A673 (cell line): ENCODE measurements around the gene GNA14. TPM values are rescaled to one million over a fixed set of nuclear protein-coding genes. Genes with fewer than 3 reads are reported as not detected.

Experiments used
- BruUV-seq: library from RNA; stranded (reverse); fragments of 400-500 nt; replicated peaks from 2 replicates; lab custom pipeline; 2021; lab: Mats Ljungman, UMichigan
- CTCF ChIA-PET: fragments of 300-600 bp; sonication (Branson Sonifier 250); formaldehyde crosslinking; loops from one replicate; lab custom pipeline; 2022; ENCODE audit warnings: antibody characterized with exemption; lab: Charles Lee
- POLR2A ChIA-PET: fragments of 300-600 bp; sonication (Branson Sonifier 250); formaldehyde crosslinking; loops from one replicate; lab custom pipeline; 2022; ENCODE audit warnings: antibody characterized with exemption; ENCODE audit not compliant: low non-redundant PET; lab: Charles Lee
- DNase-seq: peaks from one replicate; pipeline ENCODE4 v3.0.0-alpha.2; 2015; ENCODE audit warnings: low spot score
- H3K27ac ChIP-seq: fragments of 200-600 bp; sonication (generic); 2 replicates; pipeline ENCODE4 v1.5.1; 2016; ENCODE audit warnings: mixed run types, low read depth, mild to moderate bottlenecking, mixed read lengths, antibody characterized with exemption, low read length; ENCODE audit not compliant: poor library complexity, severe bottlenecking
- H3K27me3 ChIP-seq: fragments of 200-600 bp; sonication (generic); replicated peaks from 2 replicates; pipeline ENCODE4 v1.6.1; 2017; ENCODE audit warnings: mixed run types, low read depth, mild to moderate bottlenecking, mixed read lengths, antibody characterized with exemption, low read length; ENCODE audit not compliant: insufficient read depth, poor library complexity
- H3K36me3 ChIP-seq: fragments of 200-600 bp; sonication (generic); 2 replicates; pipeline ENCODE4 v1.6.1; 2016; ENCODE audit warnings: mixed run types, mild to moderate bottlenecking, mixed read lengths, antibody characterized with exemption, low read length; ENCODE audit not compliant: insufficient read depth, poor library complexity, severe bottlenecking
- H3K4me1 ChIP-seq: fragments of 200-600 bp; sonication (generic); 2 replicates; pipeline ENCODE4 v1.6.1; 2017; ENCODE audit warnings: mixed run types, mild to moderate bottlenecking, mixed read lengths, antibody characterized with exemption, low read length; ENCODE audit not compliant: insufficient read depth, poor library complexity, severe bottlenecking
- H3K4me3 ChIP-seq: fragments of 200-600 bp; sonication (generic); 2 replicates; pipeline ENCODE4 v1.5.1; 2016; ENCODE audit warnings: low read depth, mixed run types, mild to moderate bottlenecking, mixed read lengths, low read length; ENCODE audit not compliant: poor library complexity, severe bottlenecking
- H3K9me3 ChIP-seq: fragments of 200-600 bp; sonication (generic); 2 replicates; pipeline ENCODE4 v1.6.1; 2016; ENCODE audit warnings: mixed run types, low read depth, mild to moderate bottlenecking, mixed read lengths, antibody characterized with exemption, low read length; ENCODE audit not compliant: poor library complexity, severe bottlenecking
- EZH2 ChIP-seq: fragments of 200-600 bp; sonication (generic); IDR thresholded peaks from 2 replicates; pipeline ENCODE4 v1.6.1; 2017; ENCODE audit warnings: borderline replicate concordance, low read depth, mild to moderate bottlenecking, mixed read lengths, antibody characterized with exemption, low read length; ENCODE audit not compliant: poor library complexity, severe bottlenecking
- intact Hi-C: fragments of 100-400 bp; cut with micrococcal nuclease; formaldehyde crosslinking; loops from one replicate; pipeline ENCODE4 v1.10.0; 2022; ENCODE audit not compliant: unreplicated experiment
- total RNA-seq: library from RNA; stranded (reverse); gene quantifications from 2 replicates; pipeline ENCODE4 v1.2.3, GENCODE V29; 2021
- TF ChIP-seq, protein P1 (sequence below): fragments of 300-800, 200-600 bp; sonication (generic); conservative IDR thresholded peaks from 2 replicates; pipeline ENCODE4 v1.5.1; 2017; ENCODE audit warnings: low read depth, mild to moderate bottlenecking, antibody characterized with exemption, low read length, moderate library complexity, mixed read lengths

GNA14 gene
- total RNA-seq, 1 experiment from 2014 or later: 2.7 TPM

DNA sequence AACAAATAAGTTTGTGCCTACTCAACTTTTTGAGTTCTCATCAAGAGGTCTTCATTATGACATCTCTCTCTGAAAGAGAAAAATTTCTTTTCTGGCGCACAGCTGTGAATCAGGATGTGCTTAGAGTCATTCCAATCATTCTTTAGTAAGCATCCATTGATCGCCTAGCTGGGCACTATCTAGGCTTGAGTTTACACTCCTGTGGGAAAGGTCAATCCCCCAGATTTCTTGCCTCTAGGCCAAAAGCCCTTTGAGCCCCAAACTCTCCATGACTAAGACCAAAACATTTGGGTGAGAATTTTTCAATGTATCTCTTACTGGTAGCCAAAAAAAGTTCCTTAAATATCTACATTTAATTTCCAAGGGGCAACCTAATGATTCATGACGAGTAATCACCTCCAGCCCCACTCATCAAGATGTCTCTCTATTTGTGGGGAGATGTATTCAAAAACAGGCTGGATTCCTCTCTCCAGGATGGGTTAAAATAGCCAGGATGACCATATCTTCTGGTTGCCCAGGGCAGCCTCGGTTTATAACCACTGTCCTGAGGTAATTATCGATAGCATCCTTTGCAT, 101.7 kb downstream of the GNA14 start:
- CTCF ChIA-PET: no interaction called here
- Histone ChIP-seq H3K27ac (no peak overlapping the region), H3K4me1 (no peaks in the 10 kb centered on the region), H3K9me3 (peaks cover 11% of the 10 kb centered on the region), H3K4me3 (no peak overlapping the region), H3K27me3 (no peaks in the 10 kb centered on the region), H3K36me3 (no peaks in the 10 kb centered on the region)
- intact Hi-C loops: no loop called here
- no TSS peak for BruUV-seq
- POLR2A ChIA-PET: no interaction called here
- DNase-seq: no peak
- no peak for TF ChIP-seq EZH2

DNA sequence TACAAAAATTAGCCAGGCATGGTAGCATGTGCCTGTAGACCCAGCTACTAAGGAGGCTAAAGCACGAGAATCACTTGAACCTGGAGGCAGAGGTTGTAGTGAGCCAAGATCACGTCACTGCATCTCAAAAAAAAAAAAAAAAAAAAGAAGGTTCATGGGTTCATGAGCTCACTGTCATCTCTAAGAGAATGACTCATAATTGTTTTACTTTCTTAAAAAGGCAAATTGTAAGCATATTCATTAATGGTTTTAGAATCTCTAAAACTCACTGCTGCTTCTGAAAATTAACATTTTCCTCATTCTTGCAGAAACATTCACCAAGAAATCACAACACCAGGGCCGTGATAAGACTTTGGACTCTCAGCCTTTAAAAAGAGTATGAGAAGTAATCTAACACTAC, 103.6 kb downstream of the GNA14 start:
- H3K9me3 ChIP-seq: peaks cover 22% of the 10 kb centered on the region
- H3K36me3 ChIP-seq: no peaks in the 10 kb centered on the region
- POLR2A ChIA-PET: no interaction called here
- no peaks in the 10 kb centered on the region for H3K4me1 ChIP-seq
- intact Hi-C loops: no loop called here
- no peak overlapping the region for H3K27ac ChIP-seq
- DNase-seq: no peak
- H3K4me3 ChIP-seq: no peak overlapping the region
- BruUV-seq: no TSS peak
- CTCF ChIA-PET: no interaction called here
- TF ChIP-seq, protein P1, sequence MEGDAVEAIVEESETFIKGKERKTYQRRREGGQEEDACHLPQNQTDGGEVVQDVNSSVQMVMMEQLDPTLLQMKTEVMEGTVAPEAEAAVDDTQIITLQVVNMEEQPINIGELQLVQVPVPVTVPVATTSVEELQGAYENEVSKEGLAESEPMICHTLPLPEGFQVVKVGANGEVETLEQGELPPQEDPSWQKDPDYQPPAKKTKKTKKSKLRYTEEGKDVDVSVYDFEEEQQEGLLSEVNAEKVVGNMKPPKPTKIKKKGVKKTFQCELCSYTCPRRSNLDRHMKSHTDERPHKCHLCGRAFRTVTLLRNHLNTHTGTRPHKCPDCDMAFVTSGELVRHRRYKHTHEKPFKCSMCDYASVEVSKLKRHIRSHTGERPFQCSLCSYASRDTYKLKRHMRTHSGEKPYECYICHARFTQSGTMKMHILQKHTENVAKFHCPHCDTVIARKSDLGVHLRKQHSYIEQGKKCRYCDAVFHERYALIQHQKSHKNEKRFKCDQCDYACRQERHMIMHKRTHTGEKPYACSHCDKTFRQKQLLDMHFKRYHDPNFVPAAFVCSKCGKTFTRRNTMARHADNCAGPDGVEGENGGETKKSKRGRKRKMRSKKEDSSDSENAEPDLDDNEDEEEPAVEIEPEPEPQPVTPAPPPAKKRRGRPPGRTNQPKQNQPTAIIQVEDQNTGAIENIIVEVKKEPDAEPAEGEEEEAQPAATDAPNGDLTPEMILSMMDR: no peak
- TF ChIP-seq EZH2: no peak
- H3K27me3 ChIP-seq: no peaks in the 10 kb centered on the region

DNA sequence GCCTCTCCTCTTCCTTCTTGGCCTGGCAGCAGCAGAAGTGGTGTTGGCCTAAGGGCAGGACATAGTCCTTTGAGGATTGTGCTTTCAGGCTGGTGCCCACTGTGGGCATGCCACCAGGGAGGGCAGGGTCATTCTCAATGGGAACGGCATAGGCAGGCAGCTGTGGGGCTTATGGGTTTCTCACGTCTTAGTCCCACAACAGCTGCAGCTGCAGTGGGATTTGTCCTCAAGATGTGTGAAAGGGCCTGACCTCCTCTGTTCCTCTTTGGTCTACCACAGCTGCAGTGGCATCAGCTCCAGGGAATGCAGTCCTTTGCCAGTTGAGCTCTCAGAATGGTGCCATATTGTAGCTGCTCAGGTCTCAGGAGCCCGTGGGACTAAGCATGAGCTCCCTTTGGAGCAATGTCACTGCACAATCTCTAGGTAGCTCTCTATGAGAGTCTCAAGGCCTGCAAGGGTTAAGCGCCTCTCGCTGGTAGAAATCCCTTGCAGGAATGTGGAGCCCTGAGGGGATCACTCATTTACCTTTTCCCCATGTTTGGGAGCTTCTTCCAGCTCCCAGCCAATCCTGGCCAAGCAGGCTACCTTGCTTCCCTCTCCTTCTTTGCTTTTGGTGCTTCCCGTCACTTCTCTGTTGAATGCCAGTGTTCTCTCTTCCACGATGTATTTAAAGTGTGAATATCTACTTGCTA, 104.8 kb downstream of the GNA14 start:
- TF ChIP-seq, protein P1: no peak
- no peak for TF ChIP-seq EZH2
- Histone ChIP-seq H3K27me3 (no peaks in the 10 kb centered on the region), H3K27ac (no peak overlapping the region), H3K9me3 (peaks cover 22% of the 10 kb centered on the region), H3K36me3 (no peaks in the 10 kb centered on the region), H3K4me1 (no peaks in the 10 kb centered on the region), H3K4me3 (no peak overlapping the region)
- intact Hi-C loops: no loop called here
- BruUV-seq: no TSS peak
- CTCF ChIA-PET: no interaction called here
- no peak for DNase-seq
- POLR2A ChIA-PET: no interaction called here

DNA sequence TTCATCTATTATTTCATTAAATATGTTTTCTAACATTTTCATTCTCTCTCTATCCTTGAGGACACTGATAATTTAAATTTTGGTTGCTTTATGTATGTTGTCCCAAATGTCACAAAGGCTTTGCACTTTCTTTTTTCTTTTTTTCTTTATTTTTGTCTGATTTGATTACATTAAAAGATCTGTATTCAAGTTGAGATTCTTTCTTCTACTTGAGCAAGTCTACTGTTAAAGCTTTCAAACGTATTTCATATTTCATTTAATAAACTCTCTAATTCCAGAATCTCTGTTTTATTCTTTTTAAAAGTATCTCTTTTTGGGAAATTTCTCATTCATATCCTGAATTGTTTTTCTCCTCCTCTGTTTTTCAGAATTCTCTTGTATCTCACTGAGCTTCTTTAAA, 106.5 kb downstream of the GNA14 start:
- DNase-seq: no peak
- Histone ChIP-seq H3K27ac (no peak overlapping the region), H3K4me3 (no peak overlapping the region), H3K9me3 (peaks cover 22% of the 10 kb centered on the region), H3K4me1 (no peaks in the 10 kb centered on the region), H3K27me3 (no peaks in the 10 kb centered on the region), H3K36me3 (no peaks in the 10 kb centered on the region)
- POLR2A ChIA-PET: no interaction called here
- no peak for TF ChIP-seq EZH2
- TF ChIP-seq, protein P1: no peak
- intact Hi-C loops: no loop called here
- CTCF ChIA-PET: no interaction called here
- no TSS peak for BruUV-seq
